GM18951 (cell line): ENCODE measurements around the gene MBNL1.

Experiments used
- POLR2A ChIP-seq: IDR thresholded peaks from 4 replicates; pipeline ENCODE4 v1.6.1; 2011; ENCODE audit warnings: mild to moderate bottlenecking; ENCODE audit not compliant: insufficient read length, insufficient read depth; ENCODE audit errors: extremely low read depth
- in situ Hi-C: fragments of 300-500 bp; cut with MboI; formaldehyde crosslinking; loops from one replicate; pipeline ENCODE4 v1.12.0; 2022; ENCODE audit warnings: low sequenced_read_pairs, mixed read lengths, inconsistent platforms; ENCODE audit not compliant: unreplicated experiment

Gene MBNL1

GRCh38 chr3:152505926-152506325 lies 237.2 kb downstream of the MBNL1 start:
- peak; percentile 45 for TF ChIP-seq POLR2A
- in situ Hi-C loops: no loop called here

- no peak for TF ChIP-seq POLR2A
- in situ Hi-C loops: no loop called here
Observed at GRCh38 chr3:152508705-152509104, 240.0 kb downstream of the MBNL1 start.

GRCh38 chr3:152511904-152512303 lies 243.2 kb downstream of the MBNL1 start:
- in situ Hi-C loops: no loop called here

GRCh38 chr3:152513301-152513960 lies 244.7 kb downstream of the MBNL1 start:
- no peak for TF ChIP-seq POLR2A
- in situ Hi-C loops: no loop called here

More at GRCh38 chr3:152511904-152512303, 243.2 kb downstream of the MBNL1 start:
- TF ChIP-seq POLR2A: no peak
